ENCODE data around the gene HPX. TPM values are rescaled to one million over a fixed set of nuclear protein-coding genes. Genes with fewer than 3 reads are reported as not detected.

HPX gene
- total and polyA plus RNA-seq, 2 of the 13 experiments (the other 11 are each of a cell fraction or from before 2014, with no cell fraction given), result 9.2 to 57.4 TPM

GRCh38 chr11:6485661-6486060, 44.9 kb upstream of the HPX start (continued):
- TF ChIP-seq PRDM4 (CRISPR knock-in tag; IDR thresholded peaks at IDR 0.05; ENCODE audit: borderline replicate concordance) (no peak), FOXA3 (CRISPR knock-in tag; IDR thresholded peaks at IDR 0.05) (no peak), PBX3 (CRISPR knock-in tag; IDR thresholded peaks at IDR 0.05; ENCODE audit: borderline replicate concordance) (no peak), ZNF530 (CRISPR knock-in tag; IDR thresholded peaks at IDR 0.05; ENCODE audit: low read depth) (no peak), ZSCAN9 (CRISPR knock-in tag; IDR thresholded peaks at IDR 0.05; ENCODE audit: borderline replicate concordance) (no peak)

- Histone ChIP-seq H3K9ac (ENCODE audit: insufficient read depth, low read depth, low read length) (peak overlapping the region; percentile 95; the same call in 1 of the 2 replicates), H3K4me3 (replicated peaks in 1 of 3; ENCODE audit: insufficient read depth in 1 of 3, low read depth in 2 of 3, low read length in 3 of 3) (peak overlapping the region in 1 of 3 experiments; percentile 92; a peak in 1 of 6 replicates), H3K9me3 (ENCODE audit: low read length) (no peaks in the 10 kb centered on the region), H3K79me2 (ENCODE audit: insufficient read depth, low read length) (peaks cover 39% of the 10 kb centered on the region), H2AFZ (ENCODE audit: low read length) (no peak overlapping the region), H3K4me2 (ENCODE audit: low read depth, low read length) (peak overlapping the region; percentile 99), H4K20me1 (ENCODE audit: insufficient read depth, low read length) (no peaks in the 10 kb centered on the region; the same call in 1 of the 2 replicates), H3K27ac (ENCODE audit: extremely low read length, insufficient read depth, low read length) (peak overlapping the region; percentile 95), H3K4me1 (ENCODE audit: insufficient read depth, low read length) (peaks cover 71% of the 10 kb centered on the region), H3K27me3 (ENCODE audit: control insufficient read depth in 1 of 2, insufficient read depth in 2 of 2, low read length in 2 of 2) (no peaks in the 10 kb centered on the region; a peak in 1 of 5 replicates), H3K36me3 (replicated peaks in 1 of 2; ENCODE audit: control insufficient read depth in 1 of 2, insufficient read depth in 2 of 2, low read length in 2 of 2) (peaks cover 8 to 39% of the 10 kb centered on the region in 2 experiments)
- in situ Hi-C loops (cut with HindIII; ENCODE audit: extremely low pct_ligation_motif_present, low pct_unique_long_range_greater_than_20kb), result loop anchor here (10.0 kb wide), 1 partner anchor 122 kb away; the partner anchor contains the start of genes ILK and RRP8
- FAIRE-seq, result no peak
- no peak for ATAC-seq
- no TSS peak for BruUV-seq (replicated peaks)
- DNase-seq (ENCODE audit: low spot score), result no peak
- WGBS (ENCODE audit: low lambda C conversion rate), result 97% methylated on average over 6 of the region's 6 CpGs
- POLR2A ChIA-PET, result interaction anchor here (0.5 to 2.1 kb wide), 2 partner anchors 122 to 205 kb away, joined by 4 to 5 read pairs; no protein-coding TSS in a partner anchor
- TF ChIP-seq RBFOX2 (IDR thresholded peaks at IDR 0.05; ENCODE audit: low read depth, low read length) (0 out of 2 replicates have a peak, but pooled peaks have one; percentile 19), ZFAT (CRISPR knock-in tag; conservative IDR thresholded peaks at IDR 0.05) (no peak), ZBTB43 (CRISPR knock-in tag; conservative IDR thresholded peaks at IDR 0.05) (no peak), ZNF766 (CRISPR knock-in tag; IDR thresholded peaks at IDR 0.05; ENCODE audit: borderline replicate concordance) (no peak)
- CTCF ChIA-PET (ENCODE audit: low intra/inter-chr PET ratio, low total read pairs), result no interaction called here
- intact Hi-C loops (cut with micrococcal nuclease; ENCODE audit: unreplicated experiment), result loop anchor here (5.0 to 10.0 kb wide), 4 partner anchors 96 to 248 kb away; partner anchors contain the start of genes CNGA4, FHIP1B, MRPL17 and TAF10
Measured at GRCh38 chr11:6483015-6483414, 42.2 kb upstream of the HPX start.

All from HepG2 (cell line).